ENCODE data around the gene LTA4H. TPM values are rescaled to one million over a fixed set of nuclear protein-coding genes. Genes with fewer than 3 reads are reported as not detected.

LTA4H gene
- total RNA-seq, 1 donor from 2014 or later = 35.5 TPM

DNA sequence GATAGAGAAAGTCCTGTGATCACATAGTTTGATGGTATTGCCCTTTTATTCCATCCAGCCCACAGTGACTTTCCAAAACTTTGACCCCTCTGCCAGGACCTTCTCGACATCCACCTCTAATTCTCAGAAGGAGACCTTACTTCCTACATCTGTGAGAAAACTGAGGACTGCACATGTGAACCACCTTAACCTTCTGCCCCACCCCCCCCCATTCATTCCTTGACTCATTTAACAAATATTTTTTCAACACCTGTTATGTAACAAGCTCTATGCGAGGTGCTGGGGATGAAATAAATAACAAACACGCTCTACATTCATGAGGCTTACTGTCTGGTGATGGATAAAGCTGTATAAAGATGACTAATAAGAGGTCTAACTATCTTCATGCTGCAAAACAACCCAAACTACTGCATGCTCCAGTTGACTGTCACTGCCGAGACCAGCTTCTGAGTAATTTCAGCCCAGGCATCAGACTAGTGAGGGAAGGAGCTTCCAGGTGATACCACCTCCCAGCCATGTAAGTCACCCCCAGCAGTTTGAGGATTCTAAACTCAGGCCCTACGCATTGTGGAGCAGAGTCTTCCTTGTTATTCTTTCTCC, 37.4 kb downstream of the LTA4H start:
- DNase-seq (ENCODE audit: low spot score) = no peak

DNA sequence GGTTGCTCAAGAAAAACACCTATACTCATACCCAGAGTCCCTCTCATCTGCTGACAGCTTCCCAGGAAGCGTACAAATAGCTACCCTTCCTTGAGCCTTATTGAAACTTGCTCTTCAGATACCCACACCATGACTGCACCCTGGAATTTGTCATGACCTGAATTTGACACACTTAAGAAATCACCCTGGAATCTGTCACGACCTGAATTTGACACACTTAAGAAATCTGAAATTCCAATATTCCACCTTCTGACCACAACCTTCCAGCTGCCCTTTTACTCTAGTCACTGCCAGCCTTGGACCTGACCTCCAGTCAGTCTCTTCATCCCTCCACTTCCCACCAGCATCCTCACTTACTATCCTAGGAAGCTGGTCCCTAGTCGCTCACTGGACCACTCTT, 38.1 kb downstream of the LTA4H start:
- intact Hi-C loops (cut with DNase I) = loop anchor here (10.0 kb wide), 1 partner anchor 172 kb away; no protein-coding TSS in a partner anchor
- no peak for DNase-seq (ENCODE audit: low spot score)

More for the DNA sequence above, 37.4 kb downstream of the LTA4H start:
- intact Hi-C loops (cut with DNase I) = loop anchor here (2.0 to 10.0 kb wide), 2 partner anchors 79 to 173 kb away; no protein-coding TSS in a partner anchor

DNA sequence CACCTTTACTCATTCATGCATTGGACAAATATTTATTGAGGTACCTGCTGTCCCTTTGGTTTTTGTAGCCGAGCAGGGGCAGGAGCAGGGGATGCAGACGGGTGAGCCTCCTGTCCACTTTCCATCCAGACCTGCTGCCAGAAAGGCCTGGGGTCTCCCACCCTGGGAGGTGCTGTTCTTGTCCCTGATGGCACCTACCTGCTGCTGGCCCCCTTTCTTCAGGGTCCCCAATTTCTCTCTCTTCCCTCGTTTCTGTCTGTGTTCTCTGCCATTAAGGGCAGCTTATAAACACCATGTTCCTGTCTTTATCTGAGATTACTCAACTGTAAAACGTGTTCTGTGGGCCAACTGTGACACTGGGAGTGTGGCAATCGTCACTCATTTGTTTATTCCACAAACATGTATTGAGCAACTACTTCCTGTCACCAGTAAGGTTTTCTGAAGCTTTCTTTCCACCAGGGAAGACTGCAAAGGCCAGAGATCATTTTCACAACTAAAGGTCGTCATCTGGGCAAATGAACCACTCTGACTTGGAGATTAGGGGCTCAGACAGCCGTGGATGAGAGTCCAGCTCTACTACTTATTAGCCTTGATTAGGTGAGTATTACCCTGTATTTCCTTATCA, 39.2 kb downstream of the LTA4H start, which contains the start of gene HAL:
Gene HAL, minus strand, starts transcription at position 311 of the 625 bp plus-strand sequence. CDS start 434 bp downstream, outside the sequence.
- DNase-seq (ENCODE audit: low spot score) = no peak
- intact Hi-C loops (cut with DNase I) = loop anchor here (10.0 kb wide), 1 partner anchor 171 kb away; no protein-coding TSS in a partner anchor

DNA sequence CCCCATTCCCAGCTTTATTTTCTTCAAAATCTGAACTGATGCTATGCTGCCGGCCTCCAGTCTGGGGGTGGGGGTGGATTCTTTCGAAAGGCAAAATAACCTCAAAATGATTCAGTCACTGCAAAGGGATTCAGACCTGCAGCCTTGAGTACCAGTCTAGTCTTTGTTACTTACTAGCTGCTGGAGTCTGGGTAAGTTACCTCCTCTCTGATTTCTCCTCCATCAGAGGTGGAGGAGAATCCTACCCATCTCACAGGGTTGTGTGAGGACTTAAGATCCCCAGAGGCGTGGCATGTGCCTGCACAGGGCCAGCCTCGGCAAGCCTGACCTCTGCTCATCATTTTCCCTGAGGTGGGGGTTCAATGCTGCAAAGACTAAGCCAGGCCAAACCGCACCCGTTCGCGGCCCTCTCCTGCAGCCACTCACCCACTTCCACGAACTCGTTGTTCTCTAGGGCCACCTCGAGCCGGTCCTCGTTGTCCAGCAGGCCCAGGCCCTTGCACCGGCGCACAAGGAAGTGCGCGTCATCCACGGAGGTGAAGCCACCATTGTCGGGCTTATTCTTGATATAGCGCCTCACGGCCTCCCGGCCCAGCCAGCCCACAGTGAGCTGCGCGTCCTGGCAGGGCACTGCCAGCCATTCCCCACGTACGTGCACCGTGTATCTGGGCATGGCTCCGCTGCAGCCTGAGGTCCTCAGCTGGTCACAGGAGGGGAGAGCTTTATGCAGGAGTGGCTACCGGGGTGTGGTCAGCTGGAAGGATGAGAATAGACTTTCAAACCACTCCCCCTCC, 40.0 kb downstream of the LTA4H start:
- DNase-seq (ENCODE audit: low spot score) = no peak
- intact Hi-C loops (cut with DNase I) = loop anchor here (10.0 kb wide), 1 partner anchor 171 kb away; no protein-coding TSS in a partner anchor

DNA sequence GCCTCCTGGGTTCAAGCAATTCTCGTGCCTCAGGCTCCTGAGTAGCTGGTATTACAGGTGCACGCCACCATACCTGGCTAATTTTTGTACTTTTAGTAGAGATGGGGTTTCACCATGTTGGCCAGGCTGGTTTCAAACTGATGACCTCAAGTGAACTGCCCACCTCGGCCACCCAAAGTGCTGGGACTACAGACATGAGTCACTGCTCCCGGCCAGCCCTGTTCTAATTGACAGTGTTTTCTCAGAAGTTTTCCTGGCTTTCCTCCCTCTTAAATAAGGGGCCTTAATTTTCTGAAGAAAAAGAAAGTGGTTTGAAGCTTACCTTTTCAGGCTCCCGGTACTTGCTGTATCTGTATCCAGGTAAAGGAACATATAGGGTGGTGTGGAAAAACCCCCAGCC, 40.9 kb downstream of the LTA4H start:
- intact Hi-C loops (cut with DNase I) = loop anchor here (10.0 kb wide), 1 partner anchor 170 kb away; no protein-coding TSS in a partner anchor
- DNase-seq (ENCODE audit: low spot score) = no peak

DNA sequence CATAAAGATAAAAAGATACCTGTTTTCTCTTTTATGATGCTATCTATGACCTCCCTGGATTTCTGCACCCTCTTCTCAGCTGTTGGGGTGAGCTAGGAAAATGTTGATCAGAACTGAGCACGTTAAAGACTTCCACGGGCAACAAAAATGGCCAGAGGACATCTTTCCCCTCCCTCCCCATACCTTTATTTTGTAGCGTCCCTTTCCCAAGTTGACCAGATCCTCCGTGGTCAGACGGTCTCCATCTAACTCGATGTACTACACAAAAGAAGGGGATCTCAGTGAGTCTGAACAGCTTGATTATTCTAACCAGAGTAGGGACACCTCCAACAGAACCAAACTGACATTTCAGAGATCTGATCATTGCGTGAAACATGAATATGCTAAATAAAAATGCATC, 41.5 kb downstream of the LTA4H start:
- intact Hi-C loops (cut with DNase I) = loop anchor here (10.0 kb wide), 1 partner anchor 169 kb away; no protein-coding TSS in a partner anchor
- DNase-seq (ENCODE audit: low spot score) = no peak

DNA sequence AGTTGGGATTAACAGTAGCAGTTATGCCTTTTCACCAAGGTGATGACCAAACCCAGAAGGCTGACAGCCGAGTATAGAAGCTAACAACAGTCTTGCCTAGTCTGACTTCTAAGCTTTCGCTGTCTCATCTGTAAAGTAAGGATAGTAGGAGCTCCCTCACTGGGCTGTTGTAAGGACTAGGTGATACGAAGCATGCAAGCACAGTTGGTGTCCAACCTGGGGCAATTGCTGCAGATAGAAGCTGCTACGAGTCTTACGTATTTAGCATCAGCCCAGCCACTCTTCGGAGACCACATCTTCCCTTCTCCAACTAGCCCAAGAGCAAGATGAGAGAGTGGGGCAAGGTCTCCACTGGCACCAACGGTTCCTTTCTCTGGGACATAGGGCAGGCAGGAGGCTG, 45.3 kb downstream of the LTA4H start:
- intact Hi-C loops (cut with DNase I) = loop anchor here (10.0 kb wide), 1 partner anchor 165 kb away; no protein-coding TSS in a partner anchor

DNA sequence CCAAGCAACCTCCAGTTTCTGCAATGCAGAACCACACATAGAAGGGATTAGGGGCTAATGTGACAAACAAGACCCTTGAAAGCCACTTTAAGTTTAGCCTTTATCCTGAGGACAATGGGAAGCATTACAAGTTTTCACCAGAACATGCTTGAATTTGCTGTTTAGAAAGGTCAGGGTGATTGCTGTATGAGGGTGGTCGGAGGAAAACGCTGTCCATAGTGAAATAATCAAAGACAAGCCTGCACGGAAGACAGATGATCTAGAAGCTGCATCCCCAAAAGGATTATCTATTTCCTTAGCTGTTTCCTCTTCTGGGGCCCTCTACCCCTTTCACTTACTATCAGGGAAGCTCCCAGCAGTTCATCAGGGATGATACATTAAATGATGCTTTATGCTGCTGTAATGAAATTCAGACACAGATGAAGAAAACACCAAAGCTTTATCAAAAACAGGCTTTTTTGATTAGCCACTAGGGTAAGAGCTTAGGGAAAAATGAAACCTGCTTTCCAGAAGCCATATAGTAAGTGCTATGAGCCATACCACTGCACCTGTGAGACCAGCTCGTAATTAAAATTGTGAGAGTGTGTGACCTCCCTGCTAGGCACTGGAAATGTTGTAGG, 45.8 kb downstream of the LTA4H start:
- DNase-seq (ENCODE audit: low spot score) = no peak
- intact Hi-C loops (cut with DNase I) = loop anchor here (10.0 kb wide), 1 partner anchor 165 kb away; no protein-coding TSS in a partner anchor

More for the DNA sequence above, 45.3 kb downstream of the LTA4H start:
- DNase-seq (ENCODE audit: low spot score) = no peak

DNA sequence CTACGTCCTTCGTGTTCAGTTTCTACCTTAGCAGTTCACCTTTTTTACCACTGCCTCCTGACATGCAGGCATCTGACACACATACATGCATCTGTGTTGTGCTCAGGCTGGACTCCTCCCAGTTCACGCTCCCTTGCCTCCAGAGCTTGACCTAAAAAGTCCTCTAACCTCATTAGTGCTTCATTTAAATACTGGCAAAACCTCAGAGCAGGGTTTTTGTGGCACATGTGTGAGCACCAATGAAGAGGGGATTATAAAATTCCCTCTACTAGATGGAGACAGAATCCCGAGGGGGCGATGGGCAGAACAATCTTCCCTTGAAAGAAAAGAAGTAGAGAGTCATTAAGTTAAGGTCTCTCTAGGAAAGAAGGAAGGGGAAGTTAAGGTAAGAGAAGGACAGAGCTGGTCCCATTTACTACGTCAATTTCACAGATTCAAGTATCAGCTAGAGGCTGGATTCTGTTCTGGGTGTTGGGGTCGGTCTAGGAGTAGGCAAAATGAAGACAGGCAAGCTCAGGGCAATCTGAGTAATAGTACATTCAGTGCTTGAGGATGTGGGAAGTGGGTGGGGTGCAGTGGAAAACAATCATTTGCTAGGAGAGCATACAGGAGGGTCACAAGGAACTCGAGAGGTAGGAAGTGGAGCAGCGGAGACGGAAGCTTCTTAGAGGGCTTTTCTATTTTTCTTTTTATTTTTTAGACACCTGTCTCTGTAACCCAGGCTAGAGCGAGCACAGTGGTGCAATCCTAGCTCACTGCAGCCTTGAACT, 46.7 kb downstream of the LTA4H start:
- intact Hi-C loops (cut with DNase I) = no loop called here
- DNase-seq (ENCODE audit: low spot score) = no peak

DNA sequence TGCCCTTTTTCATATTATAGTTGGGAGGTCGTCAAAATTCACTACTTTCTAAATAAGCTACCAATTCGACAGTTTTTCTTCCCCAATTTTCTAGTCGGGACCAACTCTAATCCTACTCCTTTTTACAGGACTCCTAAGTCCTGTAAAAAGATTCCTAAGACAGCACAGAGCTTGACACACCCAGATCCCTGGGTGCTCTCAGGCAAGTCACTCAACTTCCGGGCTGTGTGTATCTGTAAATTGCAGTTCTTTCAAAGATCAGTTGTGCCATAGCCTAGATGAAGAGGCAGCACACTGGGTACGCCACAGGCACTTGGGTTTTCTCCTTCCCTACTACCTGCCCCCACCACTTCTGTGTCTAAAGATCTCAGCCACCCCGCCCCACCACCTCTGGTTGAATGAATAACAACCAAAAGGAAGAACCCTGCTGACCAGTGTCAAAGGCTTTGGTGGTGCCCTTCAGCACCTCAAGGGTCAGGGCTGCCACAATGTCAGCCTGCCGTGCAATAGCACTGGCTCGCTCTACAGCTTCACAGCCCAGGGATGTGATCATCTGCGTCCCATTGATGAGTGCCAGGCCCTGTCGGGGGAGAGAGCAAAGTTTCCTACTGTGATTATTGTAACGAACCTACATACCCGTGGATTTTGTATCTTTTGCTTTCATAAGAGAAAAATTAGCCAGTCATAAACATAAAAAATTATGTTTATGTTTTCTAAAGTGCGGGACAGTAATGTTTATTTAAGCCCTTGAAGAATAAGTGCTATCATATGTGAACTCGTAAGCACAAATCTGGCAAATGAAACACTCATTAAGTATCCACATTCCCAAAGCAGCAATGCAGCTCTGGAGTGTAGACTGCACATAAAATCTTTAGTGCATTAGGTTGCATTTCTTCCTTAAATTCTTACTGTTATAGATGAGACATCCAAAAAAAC, 48.5 kb downstream of the LTA4H start:
- intact Hi-C loops (cut with DNase I) = no loop called here
- no peak for DNase-seq (ENCODE audit: low spot score)

DNA sequence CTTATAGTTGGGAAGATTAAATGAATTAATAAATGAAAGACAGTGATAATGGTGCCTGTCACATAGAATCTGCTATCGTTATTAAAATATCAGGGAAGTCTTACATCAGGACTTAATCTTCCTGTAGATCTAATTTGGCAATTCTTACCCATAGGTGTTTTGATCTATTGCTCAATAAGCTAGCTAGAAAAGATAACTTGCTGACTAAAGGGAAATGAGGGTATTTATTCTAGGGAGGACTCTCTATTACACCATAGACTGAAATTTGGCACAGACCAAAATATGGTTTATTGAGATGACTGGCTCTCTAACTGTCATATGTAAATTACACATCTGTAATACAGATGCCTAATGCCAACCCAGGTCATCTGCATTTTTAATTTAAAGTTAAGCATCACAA, 50.7 kb downstream of the LTA4H start:
- intact Hi-C loops (cut with DNase I) = no loop called here
- no peak for DNase-seq (ENCODE audit: low spot score)

DNA sequence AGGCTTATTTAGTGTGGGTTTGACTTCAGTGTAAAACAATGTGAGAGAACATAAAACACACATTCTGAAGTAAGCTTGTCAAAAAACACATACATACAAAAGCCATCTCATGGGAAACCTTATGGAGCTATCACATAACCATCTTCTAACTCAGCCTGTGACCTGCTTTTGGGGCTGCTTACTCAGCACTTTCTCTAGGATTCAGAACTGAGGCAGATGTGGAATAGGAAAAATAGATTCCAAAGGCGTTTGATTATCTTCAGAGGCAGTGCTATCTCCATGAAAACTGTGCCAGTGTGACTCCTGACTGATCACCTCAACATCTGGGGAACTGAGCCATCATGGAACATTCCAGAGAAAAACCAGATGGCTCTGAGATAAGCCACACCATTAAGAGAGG, 52.8 kb downstream of the LTA4H start:
- intact Hi-C loops (cut with DNase I) = no loop called here
- no peak for DNase-seq (ENCODE audit: low spot score)

DNA sequence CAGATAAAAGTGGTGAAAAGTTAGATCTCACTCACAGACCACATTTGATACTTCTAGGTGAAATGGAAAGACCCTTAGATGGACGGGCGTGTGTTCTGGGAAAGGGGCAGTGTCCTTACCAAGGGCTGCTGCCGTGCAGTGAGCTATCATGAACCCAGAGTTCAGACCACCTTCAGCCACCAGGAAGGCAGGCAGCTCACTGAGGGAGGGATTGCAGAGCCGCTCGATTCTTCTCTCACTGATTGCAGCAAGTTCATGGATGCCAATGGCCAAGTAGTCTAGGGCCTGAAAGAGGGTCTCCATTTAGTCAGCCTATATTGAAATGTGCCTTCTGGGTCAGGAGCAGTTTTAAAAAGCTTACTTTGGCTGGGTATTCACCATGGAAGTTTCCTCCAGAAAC, 55.0 kb downstream of the LTA4H start:
- intact Hi-C loops (cut with DNase I) = no loop called here
- no peak for DNase-seq (ENCODE audit: low spot score)

DNA sequence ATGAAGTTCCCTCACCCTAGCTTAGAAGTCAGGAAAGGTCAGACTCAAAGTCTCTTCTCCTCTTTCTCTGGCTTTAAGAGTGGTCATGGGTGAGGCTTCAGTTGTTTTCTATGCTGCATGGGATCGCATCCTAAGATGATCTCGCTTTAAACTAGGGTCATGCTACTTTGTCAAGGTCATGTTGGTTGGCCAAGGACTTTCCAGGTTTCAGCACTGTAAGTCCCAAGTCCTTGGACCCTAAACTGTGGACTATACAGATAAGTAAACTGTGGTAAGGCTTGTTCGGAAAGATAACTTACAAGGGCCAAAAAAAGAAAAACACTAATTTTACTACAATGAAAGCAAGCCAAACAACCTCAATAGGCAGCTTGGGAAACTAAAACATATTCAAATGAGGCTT, 56.6 kb downstream of the LTA4H start:
- DNase-seq (ENCODE audit: low spot score) = no peak
- intact Hi-C loops (cut with DNase I) = no loop called here

DNA sequence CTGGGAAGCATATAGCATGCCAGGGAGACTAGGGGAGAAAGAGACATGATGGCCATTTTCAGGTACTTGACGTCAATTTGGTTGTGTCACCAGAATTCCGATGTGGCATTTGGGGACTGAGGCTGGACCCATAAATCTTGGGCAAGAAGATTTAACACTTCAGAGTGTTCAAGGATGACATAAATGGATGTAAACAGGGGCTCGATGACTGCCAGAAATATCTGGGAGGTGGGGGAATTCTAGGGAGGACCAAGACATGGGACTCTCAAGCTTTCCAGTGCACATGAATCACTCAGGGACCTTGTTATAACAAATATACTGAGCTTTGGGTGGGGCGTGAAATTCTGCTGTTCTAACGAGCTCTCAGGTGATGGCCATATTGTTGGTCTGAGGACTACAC, 57.0 kb downstream of the LTA4H start:
- intact Hi-C loops (cut with DNase I) = no loop called here
- DNase-seq (ENCODE audit: low spot score) = no peak

DNA sequence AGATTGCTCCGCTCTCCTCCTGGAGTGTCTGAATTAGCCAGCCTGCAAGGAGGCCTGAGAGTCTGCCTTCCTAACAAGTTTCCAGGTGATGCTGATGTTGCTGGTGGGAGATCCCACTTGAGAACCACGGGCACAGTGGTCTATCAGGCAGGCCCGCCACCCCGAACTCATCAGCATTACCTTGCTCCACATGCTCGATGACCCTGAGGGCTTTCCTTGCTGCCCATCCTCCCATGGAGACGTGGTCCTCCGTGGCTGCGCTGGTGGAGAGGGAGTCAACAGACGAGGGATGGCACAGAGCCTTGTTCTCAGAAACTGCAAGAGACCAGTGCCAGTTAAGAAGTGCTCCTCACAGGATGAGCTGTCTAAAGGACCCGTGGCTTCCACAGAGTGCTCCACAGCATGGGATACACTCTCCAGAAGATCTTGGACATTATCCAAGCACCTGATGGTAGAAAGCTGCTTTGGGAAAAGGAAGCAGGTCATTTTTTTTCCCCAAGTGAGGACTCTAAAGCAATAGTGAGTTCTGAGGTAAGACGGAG, 57.6 kb downstream of the LTA4H start:
- no peak for DNase-seq (ENCODE audit: low spot score)
- intact Hi-C loops (cut with DNase I) = no loop called here

DNA sequence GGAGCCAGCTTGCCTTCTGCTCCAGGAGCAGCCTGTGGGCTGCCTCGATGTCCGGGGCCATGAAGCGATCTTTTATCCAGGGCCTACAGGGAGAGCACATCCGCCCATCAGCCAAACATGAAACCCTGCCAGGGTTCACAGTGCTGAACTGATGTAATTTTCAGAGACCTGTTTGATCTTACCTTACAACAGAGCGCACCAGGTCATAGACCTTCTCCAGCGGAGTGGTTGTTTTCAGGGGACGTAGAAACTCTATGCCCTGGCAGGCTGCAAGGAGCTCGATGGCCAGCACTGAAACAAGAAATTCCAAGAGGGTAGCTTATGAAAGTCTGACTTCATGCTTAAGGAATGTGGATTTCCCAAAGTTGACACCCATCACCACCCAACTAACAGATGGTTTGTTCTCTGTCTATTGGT, 59.0 kb downstream of the LTA4H start:
- DNase-seq (ENCODE audit: low spot score) = no peak
- intact Hi-C loops (cut with DNase I) = no loop called here

DNA sequence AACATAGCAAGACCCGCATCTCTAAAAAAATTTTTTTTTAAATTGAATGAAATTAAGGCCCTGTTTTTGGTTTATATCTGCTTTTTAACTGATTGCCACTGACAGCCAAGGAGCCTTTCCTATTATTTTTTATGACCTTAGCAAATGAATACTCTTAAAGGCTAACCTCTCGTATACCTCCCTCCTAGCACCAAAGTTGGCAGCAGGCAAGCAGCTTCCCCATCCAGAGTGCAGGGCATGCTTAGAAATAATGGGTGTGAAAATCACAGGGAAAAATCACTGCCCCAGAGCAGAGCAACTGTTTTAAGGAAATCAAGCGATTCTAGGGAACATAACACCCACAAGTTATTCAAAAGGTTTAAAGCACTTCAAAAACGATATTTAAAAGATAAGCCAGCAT, 59.9 kb downstream of the LTA4H start:
- intact Hi-C loops (cut with DNase I) = no loop called here
- no peak for DNase-seq (ENCODE audit: low spot score)

Measured in cardiac septum (tissue), 1 donor.